HepG2 (cell line): ENCODE results near the gene CYBC1. TPM values are rescaled to one million over a fixed set of nuclear protein-coding genes. Genes with fewer than 3 reads are reported as not detected.

Experiments
- ATAC-seq: fragments of 200-7000 bp; cut with Tn5 transposase; 3 replicates; pipeline ENCODE4 v1.9.1; 2020; ENCODE audit warnings: mild to moderate bottlenecking, moderate library complexity
- BruUV-seq: library from RNA; stranded (reverse); fragments of 400-500 nt; replicated peaks from 2 replicates; lab custom pipeline; 2021; lab: Mats Ljungman, UMichigan
- CTCF ChIA-PET: fragments of 300-600 bp; formaldehyde crosslinking; extraction: SDS; loops from one replicate; lab custom pipeline; 2021; ENCODE audit warnings: low total read pairs, inconsistent platforms, low intra/inter-chr PET ratio; lab: Yijun Ruan, JAX
- POLR2A ChIA-PET: fragments of 350-600 bp; sonication (Branson Sonifier 250); formaldehyde crosslinking; loops from one replicate; lab custom pipeline; 2020; ENCODE audit warnings: antibody characterized with exemption, inconsistent platforms; lab: Yijun Ruan, JAX
- DNase-seq: peaks from one replicate; pipeline ENCODE4 v3.0.0-alpha.2; 2015; ENCODE audit warnings: low spot score
- FAIRE-seq: peaks from 3 replicates; lab custom pipeline; 2011; peaks lifted over from hg19 to GRCh38; lab: Jason Lieb, UNC
- H2AFZ ChIP-seq: one replicate; pipeline ENCODE4 v1.6.1; 2011; ENCODE audit warnings: low read length, inconsistent platforms
- H3K27ac ChIP-seq: fragments of 300-600 bp; 3 replicates; pipeline ENCODE4 v1.8.0; 2011; ENCODE audit warnings: mixed run types, mild to moderate bottlenecking, mixed read lengths, low read length, inconsistent platforms; ENCODE audit not compliant: insufficient read depth; ENCODE audit errors: extremely low read length
- H3K27me3 ChIP-seq, 2 experiments: fragments of 200-600 bp in 1 of 2; 2 replicates in 1 of 2; 3 replicates in 1 of 2; pipeline versions ENCODE4 v1.6.0 to v1.8.0; 2011; ENCODE audit warnings: low read length in 2 of 2, mild to moderate bottlenecking in 2 of 2, moderate library complexity in 2 of 2, inconsistent platforms in 1 of 2; ENCODE audit not compliant: insufficient read depth in 2 of 2, control insufficient read depth in 1 of 2
- H3K36me3 ChIP-seq, 2 experiments: fragments of 200-600 bp in 1 of 2; replicated peaks in 1 of 2; 2 replicates in 1 of 2; 3 replicates in 1 of 2; pipeline versions ENCODE4 v1.5.1 to v1.8.0; 2011; ENCODE audit warnings: low read length in 2 of 2, inconsistent platforms in 1 of 2; ENCODE audit not compliant: insufficient read depth in 2 of 2, control insufficient read depth in 1 of 2
- H3K4me1 ChIP-seq: 2 replicates; pipeline ENCODE4 v1.5.1; 2012; ENCODE audit warnings: low read length, inconsistent platforms; ENCODE audit not compliant: insufficient read depth
- H3K4me2 ChIP-seq: 2 replicates; pipeline ENCODE4 v1.6.0; 2011; ENCODE audit warnings: low read depth, low read length, inconsistent platforms
- H3K4me3 ChIP-seq, 3 experiments: fragments of 200-600 bp in 1 of 3; sonication (generic), shearing (Covaris generic) in 1 of 3; replicated peaks in 1 of 3; 2 replicates each; pipeline ENCODE4 v1.5.1; 2011 to 2016; ENCODE audit warnings: low read length in 3 of 3, inconsistent platforms in 2 of 3, low read depth in 2 of 3, mild to moderate bottlenecking in 2 of 3, control low read depth in 1 of 3, mixed read lengths in 1 of 3; ENCODE audit not compliant: insufficient read depth in 1 of 3
- H3K79me2 ChIP-seq: one replicate; pipeline ENCODE4 v1.6.1; 2011; ENCODE audit warnings: low read length, inconsistent platforms; ENCODE audit not compliant: insufficient read depth
- H3K9ac ChIP-seq: 2 replicates; pipeline ENCODE4 v1.6.0; 2011; ENCODE audit warnings: mild to moderate bottlenecking, low read depth, low read length, inconsistent platforms; ENCODE audit not compliant: insufficient read depth
- H3K9me3 ChIP-seq: 2 replicates; pipeline ENCODE4 v1.5.1; 2012; ENCODE audit warnings: mild to moderate bottlenecking, low read length
- H4K20me1 ChIP-seq: 2 replicates; pipeline ENCODE4 v1.6.0; 2011; ENCODE audit warnings: inconsistent platforms, mild to moderate bottlenecking, low read length, moderate library complexity; ENCODE audit not compliant: insufficient read depth
- ADNP ChIP-seq: sonication (generic); formaldehyde crosslinking; IDR thresholded peaks from 2 replicates; pipeline ENCODE4 v1.4.0; 2020; ENCODE audit warnings: missing genetic modification reagents
- CREBL2 ChIP-seq: sonication (generic); formaldehyde crosslinking; IDR thresholded peaks from 2 replicates; pipeline ENCODE4 v1.8.1; 2023; ENCODE audit warnings: missing genetic modification reagents, mild to moderate bottlenecking, borderline replicate concordance
- HOXA7 ChIP-seq: sonication (generic); formaldehyde crosslinking; IDR thresholded peaks from 2 replicates; pipeline ENCODE4 v1.8.1; 2022; ENCODE audit warnings: mild to moderate bottlenecking, missing genetic modification reagents, moderate library complexity
- MEIS1 ChIP-seq: sonication (generic); formaldehyde crosslinking; IDR thresholded peaks from 2 replicates; pipeline ENCODE4 v1.9.0; 2021; ENCODE audit warnings: mild to moderate bottlenecking, missing genetic modification reagents, moderate library complexity, borderline replicate concordance
- MLLT10 ChIP-seq: sonication (generic); formaldehyde crosslinking; IDR thresholded peaks from 2 replicates; pipeline ENCODE4 v1.4.0; 2020; ENCODE audit warnings: missing genetic modification reagents
- RELA ChIP-seq: sonication (generic); formaldehyde crosslinking; IDR thresholded peaks from 2 replicates; pipeline ENCODE4 v1.4.0; 2020; ENCODE audit warnings: missing genetic modification reagents
- ZBTB3 ChIP-seq: sonication (generic); formaldehyde crosslinking; IDR thresholded peaks from 2 replicates; pipeline ENCODE4 v1.4.0; 2020; ENCODE audit warnings: low read depth, mild to moderate bottlenecking, moderate library complexity, missing genetic modification reagents, borderline replicate concordance
- ZFP36L2 ChIP-seq: sonication (generic); formaldehyde crosslinking; IDR thresholded peaks from 2 replicates; pipeline ENCODE4 v1.4.0; 2020; ENCODE audit warnings: missing genetic modification reagents
- ZSCAN20 ChIP-seq: sonication (generic); formaldehyde crosslinking; IDR thresholded peaks from 2 replicates; pipeline ENCODE4 v1.4.0; 2020; ENCODE audit warnings: missing genetic modification reagents, mild to moderate bottlenecking, borderline replicate concordance
- WGBS: methylation state at CpG from one replicate; pipeline ENCODE4 v1.1.6; 2017; ENCODE audit warnings: low lambda C conversion rate; 5-methylcytosine and 5-hydroxymethylcytosine counted together
- in situ Hi-C: cut with HindIII; loops from 2 replicates; pipeline ENCODE4 v1.10.0; 2017; ENCODE audit warnings: low pct_unique_long_range_greater_than_20kb; ENCODE audit not compliant: extremely low pct_ligation_motif_present
- intact Hi-C: fragments of 100-400 bp; cut with micrococcal nuclease; formaldehyde crosslinking; loops from one replicate; pipeline ENCODE4 v1.10.0; 2022; ENCODE audit not compliant: unreplicated experiment
- polyA plus RNA-seq, 8 experiments: library from polyadenylated mRNA; depleted of rRNA in 3 of 8; stranded (reverse) in 7 of 8; unstranded in 1 of 8; fragments of >200 nt; fragmentation: Illumina TruSeq in 4 of 8; extraction: Trizol in 4 of 8; gene quantifications; 2 replicates each; pipeline versions ENCODE4 v1.2.1 to v1.2.3, GENCODE V29; 2011 to 2016; ENCODE audit warnings: low read depth in 4 of 8, missing spikeins in 1 of 8, mixed read lengths in 1 of 8; ENCODE audit not compliant: insufficient read depth in 1 of 8
- total RNA-seq, 5 experiments: library from RNA; depleted of rRNA; stranded (reverse); fragments of >200 nt; fragmentation: Illumina TruSeq; extraction: Trizol; gene quantifications; 2 replicates each; pipeline ENCODE4 v1.2.3, GENCODE V29; 2016; ENCODE audit warnings: low read depth in 1 of 5
- TF ChIP-seq, protein P1 (sequence below): sonication (generic); formaldehyde crosslinking; IDR thresholded peaks from 2 replicates; pipeline ENCODE4 v1.4.0; 2020; ENCODE audit warnings: missing genetic modification reagents

CYBC1 gene
- total and polyA plus RNA-seq, 2 of the 13 experiments (the other 11 are each of a cell fraction or from before 2014, with no cell fraction given) = 43.4 to 44.1 TPM

GRCh38 chr17:82415336-82415735, 35.2 kb downstream of the CYBC1 start:
- Histone ChIP-seq H3K27me3 (no peaks in the 10 kb centered on the region; a peak in 1 of 5 replicates), H3K4me3 (no peak overlapping the region), H3K9me3 (no peaks in the 10 kb centered on the region), H3K4me2 (no peak overlapping the region), H4K20me1 (peaks cover 22% of the 10 kb centered on the region; the same call in 1 of the 2 replicates), H3K36me3 (peaks cover 2 to 17% of the 10 kb centered on the region in 2 experiments; a peak in 3 of 5 replicates), H2AFZ (no peak overlapping the region), H3K9ac (no peak overlapping the region), H3K79me2 (peaks cover 8% of the 10 kb centered on the region), H3K27ac (no peak overlapping the region), H3K4me1 (peaks cover 38% of the 10 kb centered on the region)
- ATAC-seq (no peak), FAIRE-seq (no peak), DNase-seq (no peak)
- intact Hi-C loops (no loop called here), in situ Hi-C loops (no loop called here)
- TF ChIP-seq CREBL2 (CRISPR knock-in tag) (no peak), RELA (no peak), ADNP (CRISPR knock-in tag) (no peak), MEIS1 (CRISPR knock-in tag) (no peak), ZFP36L2 (no peak), ZBTB3 (CRISPR knock-in tag) (no peak), ZSCAN20 (CRISPR knock-in tag) (no peak), HOXA7 (CRISPR knock-in tag) (no peak), MLLT10 (CRISPR knock-in tag) (no peak)
- TF ChIP-seq, protein P1, sequence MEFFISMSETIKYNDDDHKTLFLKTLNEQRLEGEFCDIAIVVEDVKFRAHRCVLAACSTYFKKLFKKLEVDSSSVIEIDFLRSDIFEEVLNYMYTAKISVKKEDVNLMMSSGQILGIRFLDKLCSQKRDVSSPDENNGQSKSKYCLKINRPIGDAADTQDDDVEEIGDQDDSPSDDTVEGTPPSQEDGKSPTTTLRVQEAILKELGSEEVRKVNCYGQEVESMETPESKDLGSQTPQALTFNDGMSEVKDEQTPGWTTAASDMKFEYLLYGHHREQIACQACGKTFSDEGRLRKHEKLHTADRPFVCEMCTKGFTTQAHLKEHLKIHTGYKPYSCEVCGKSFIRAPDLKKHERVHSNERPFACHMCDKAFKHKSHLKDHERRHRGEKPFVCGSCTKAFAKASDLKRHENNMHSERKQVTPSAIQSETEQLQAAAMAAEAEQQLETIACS (CRISPR knock-in tag) = no peak
- no TSS peak for BruUV-seq
- ChIA-PET POLR2A (interaction anchor here (1.1 kb wide), 1 partner anchor 123 kb away, joined by 3 read pairs; no protein-coding TSS in a partner anchor), CTCF (interaction anchor here (5.0 kb wide), 1 partner anchor 62 kb away, joined by 41 read pairs; no protein-coding TSS in a partner anchor)
- WGBS = 96% methylated on average over 26 of the region's 26 CpGs
